ENCODE results near the gene CST6.

The CST6 gene

GRCh38 chr11:66055021-66055420, 43.2 kb downstream of the CST6 start:
- H3K36me3 ChIP-seq (ENCODE audit: insufficient read depth, low read length), result peaks cover 55% of the 10 kb centered on the region
- H3K4me1 ChIP-seq (ENCODE audit: insufficient read depth, low read length), result peaks cover 16% of the 10 kb centered on the region
- H3K4me3 ChIP-seq (ENCODE audit: low read depth in 1 of 2, low read length in 2 of 2), result no peak overlapping the region
- no peaks in the 10 kb centered on the region for H3K9me3 ChIP-seq (ENCODE audit: low read length)
- no peak overlapping the region for H3K9ac ChIP-seq (ENCODE audit: low read length)
- no peaks in the 10 kb centered on the region for H3K27me3 ChIP-seq (ENCODE audit: control insufficient read depth in 1 of 2, insufficient read depth in 2 of 2, low read length in 2 of 2)
- no peak overlapping the region for H3K27ac ChIP-seq (ENCODE audit: low read depth, low read length)

GRCh38 chr11:66056501-66056900, 44.7 kb downstream of the CST6 start:
- no peak overlapping the region for H3K27ac ChIP-seq (ENCODE audit: low read depth, low read length)
- H3K9me3 ChIP-seq (ENCODE audit: low read length), result no peaks in the 10 kb centered on the region
- no peak overlapping the region for H3K9ac ChIP-seq (ENCODE audit: low read length)
- peaks cover 70% of the 10 kb centered on the region for H3K36me3 ChIP-seq (ENCODE audit: insufficient read depth, low read length)
- peaks cover 10% of the 10 kb centered on the region for H3K4me1 ChIP-seq (ENCODE audit: insufficient read depth, low read length)
- H3K4me3 ChIP-seq (ENCODE audit: low read depth in 1 of 2, low read length in 2 of 2), result no peak overlapping the region
- H3K27me3 ChIP-seq (ENCODE audit: control insufficient read depth in 1 of 2, insufficient read depth in 2 of 2, low read length in 2 of 2), result no peaks in the 10 kb centered on the region

GRCh38 chr11:66059966-66060680, 48.3 kb downstream of the CST6 start:
- Histone ChIP-seq H3K27me3 (ENCODE audit: control insufficient read depth in 1 of 2, insufficient read depth in 2 of 2, low read length in 2 of 2) (no peaks in the 10 kb centered on the region), H3K36me3 (ENCODE audit: insufficient read depth, low read length) (peaks cover 94% of the 10 kb centered on the region), H3K27ac (ENCODE audit: low read depth, low read length) (no peak overlapping the region), H3K9me3 (ENCODE audit: low read length) (no peaks in the 10 kb centered on the region), H3K9ac (ENCODE audit: low read length) (no peak overlapping the region), H3K4me1 (ENCODE audit: insufficient read depth, low read length) (no peaks in the 10 kb centered on the region), H3K4me3 (ENCODE audit: low read depth in 1 of 2, low read length in 2 of 2) (no peak overlapping the region)

- Histone ChIP-seq H3K4me3 (ENCODE audit: low read depth in 1 of 2, low read length in 2 of 2) (no peak overlapping the region), H3K9me3 (ENCODE audit: low read length) (no peaks in the 10 kb centered on the region), H3K27me3 (ENCODE audit: control insufficient read depth in 1 of 2, insufficient read depth in 2 of 2, low read length in 2 of 2) (no peaks in the 10 kb centered on the region), H3K36me3 (ENCODE audit: insufficient read depth, low read length) (peaks cover 88% of the 10 kb centered on the region), H3K9ac (ENCODE audit: low read length) (no peak overlapping the region), H3K27ac (ENCODE audit: low read depth, low read length) (no peak overlapping the region), H3K4me1 (ENCODE audit: insufficient read depth, low read length) (no peaks in the 10 kb centered on the region)
Observed at GRCh38 chr11:66061268-66061667, 49.5 kb downstream of the CST6 start.

- Histone ChIP-seq H3K36me3 (ENCODE audit: insufficient read depth, low read length) (peaks cover 88% of the 10 kb centered on the region), H3K4me1 (ENCODE audit: insufficient read depth, low read length) (no peaks in the 10 kb centered on the region), H3K9me3 (ENCODE audit: low read length) (no peaks in the 10 kb centered on the region), H3K27me3 (ENCODE audit: control insufficient read depth in 1 of 2, insufficient read depth in 2 of 2, low read length in 2 of 2) (no peaks in the 10 kb centered on the region), H3K4me3 (ENCODE audit: low read depth in 1 of 2, low read length in 2 of 2) (no peak overlapping the region), H3K9ac (ENCODE audit: low read length) (no peak overlapping the region), H3K27ac (ENCODE audit: low read depth, low read length) (no peak overlapping the region)
Observed at GRCh38 chr11:66062408-66062807, 50.6 kb downstream of the CST6 start.
